Endothelial cell of umbilical vein (primary cell): ENCODE results near the gene TOMM7. TPM values are rescaled to one million over a fixed set of nuclear protein-coding genes. Genes with fewer than 3 reads are reported as not detected.

ENCODE experiments used
- BruUV-seq: library from RNA; stranded (reverse); fragments of 400-500 nt; replicated peaks from 2 replicates; lab custom pipeline; 2021; lab: Mats Ljungman, UMichigan
- CTCF ChIA-PET: fragments of 300-600, 350-600 bp; sonication (Branson Sonifier 250); formaldehyde crosslinking; loops from one replicate; lab custom pipeline; 2021; ENCODE audit warnings: antibody characterized with exemption, inconsistent platforms; lab: Charles Lee
- POLR2A ChIA-PET: fragments of 300-600, 350-600 bp; sonication (Branson Sonifier 250); formaldehyde crosslinking; loops from one replicate; lab custom pipeline; 2021; ENCODE audit warnings: antibody characterized with exemption, inconsistent platforms; lab: Charles Lee
- DNase-seq: peaks from one replicate; pipeline ENCODE4 v3.0.0-alpha.2; 2011; ENCODE audit warnings: low read depth, low spot score
- FAIRE-seq: peaks from 2 replicates; lab custom pipeline; 2011; peaks lifted over from hg19 to GRCh38; lab: Jason Lieb, UNC
- H2AFZ ChIP-seq: 2 replicates; pipeline ENCODE4 v1.6.0; 2012; ENCODE audit warnings: low read depth, low read length, control low read depth, inconsistent platforms
- H3K27ac ChIP-seq: 2 replicates; pipeline ENCODE4 v1.5.1; 2011; ENCODE audit warnings: low read depth, mild to moderate bottlenecking, control low read depth, low read length, moderate library complexity; ENCODE audit not compliant: insufficient read depth
- H3K27me3 ChIP-seq, 2 experiments: 2 replicates each; pipeline versions ENCODE4 v1.6.0 to v1.6.1; 2011; ENCODE audit warnings: low read length in 2 of 2, mixed read lengths in 1 of 2; ENCODE audit not compliant: control insufficient read depth in 2 of 2, insufficient read depth in 2 of 2
- H3K36me3 ChIP-seq, 2 experiments: 2 replicates in 1 of 2; 3 replicates in 1 of 2; pipeline ENCODE4 v1.5.1; 2011; ENCODE audit warnings: low read length in 2 of 2, mild to moderate bottlenecking in 1 of 2, moderate library complexity in 1 of 2; ENCODE audit not compliant: control insufficient read depth in 2 of 2, insufficient read depth in 2 of 2; ENCODE audit errors: extremely low read depth in 1 of 2
- H3K4me1 ChIP-seq: 3 replicates; pipeline ENCODE4 v1.5.1; 2011; ENCODE audit warnings: mild to moderate bottlenecking, low read length; ENCODE audit not compliant: control insufficient read depth, insufficient read depth; ENCODE audit errors: extremely low read depth
- H3K4me2 ChIP-seq: 2 replicates; pipeline ENCODE4 v1.6.1; 2011; ENCODE audit warnings: low read length, control low read depth, mixed read lengths; ENCODE audit not compliant: insufficient read depth
- H3K4me3 ChIP-seq, 3 experiments: fragments of 200-600 bp in 1 of 3; sonication (generic), shearing (Covaris generic) in 1 of 3; replicated peaks in 1 of 3; 2 replicates each; pipeline ENCODE4 v1.5.1; 2011 to 2016; ENCODE audit warnings: control low read depth in 3 of 3, low read length in 3 of 3, mild to moderate bottlenecking in 2 of 3, inconsistent platforms in 1 of 3, low read depth in 1 of 3, moderate library complexity in 1 of 3; ENCODE audit not compliant: insufficient read depth in 1 of 3
- H3K79me2 ChIP-seq: 2 replicates; pipeline ENCODE4 v1.6.0; 2012; ENCODE audit warnings: low read length, inconsistent platforms; ENCODE audit not compliant: control insufficient read depth, insufficient read depth
- H3K9ac ChIP-seq: replicated peaks from 2 replicates; pipeline ENCODE3; 2011; ENCODE audit warnings: low read length, control low read depth; ENCODE audit not compliant: insufficient read depth; ENCODE audit errors: extremely low read depth
- H3K9me1 ChIP-seq: replicated peaks from 3 replicates; pipeline ENCODE4 v1.6.0; 2011; ENCODE audit warnings: mild to moderate bottlenecking, low read length; ENCODE audit not compliant: control insufficient read depth, insufficient read depth; ENCODE audit errors: extremely low read depth
- H3K9me3 ChIP-seq: replicated peaks from 2 replicates; pipeline ENCODE4 v1.5.1; 2012; ENCODE audit warnings: low read length, inconsistent platforms; ENCODE audit not compliant: control insufficient read depth, insufficient read depth
- H4K20me1 ChIP-seq: replicated peaks from 2 replicates; pipeline ENCODE3; 2011; ENCODE audit warnings: mild to moderate bottlenecking, low read length; ENCODE audit not compliant: control insufficient read depth, insufficient read depth; ENCODE audit errors: extremely low read depth
- EZH2 ChIP-seq: IDR thresholded peaks from 2 replicates; pipeline ENCODE4 v1.6.1; 2012; ENCODE audit warnings: borderline replicate concordance, low read depth, mild to moderate bottlenecking, moderate library complexity, low read length, inconsistent platforms; ENCODE audit not compliant: severe bottlenecking
- FOS ChIP-seq: IDR thresholded peaks from 2 replicates; pipeline ENCODE4 v1.6.1; 2011; ENCODE audit warnings: mild to moderate bottlenecking, low read length, moderate library complexity, borderline replicate concordance; ENCODE audit not compliant: insufficient read depth
- GATA2 ChIP-seq: IDR thresholded peaks from 2 replicates; pipeline ENCODE4 v1.7.0; 2011; ENCODE audit warnings: low read depth, mild to moderate bottlenecking, moderate library complexity, mixed read lengths, low read length; ENCODE audit not compliant: insufficient read length, insufficient read depth
- MAX ChIP-seq: IDR thresholded peaks from 2 replicates; pipeline ENCODE4 v1.6.1; 2011; ENCODE audit not compliant: insufficient read depth, insufficient read length
- dilution Hi-C: fragments of 300-500 bp; cut with MboI; formaldehyde crosslinking; loops from one replicate; pipeline ENCODE4 v1.15.0; 2019; ENCODE audit warnings: low sequenced_read_pairs; ENCODE audit not compliant: extremely low pct_ligation_motif_present
- intact Hi-C: fragments of 100-400 bp; cut with micrococcal nuclease; formaldehyde crosslinking; loops from one replicate; pipeline ENCODE4 v1.10.0; 2022
- polyA plus RNA-seq, 4 experiments: library from polyadenylated mRNA; depleted of rRNA in 3 of 4; stranded (reverse) in 3 of 4; unstranded in 1 of 4; fragments of >200 nt; gene quantifications; 2 replicates each; pipeline versions ENCODE4 v1.2.1 to v1.2.3, GENCODE V29; 2011 to 2012; ENCODE audit warnings: missing spikeins in 1 of 4
- total RNA-seq: library from RNA; stranded (reverse); gene quantifications from 2 replicates; pipeline ENCODE4 v1.2.3, GENCODE V29; 2021
- TF ChIP-seq, protein P1 (sequence below), 2 donors: IDR thresholded peaks; 1 replicate in 1 of 2; 2 replicates in 1 of 2; pipeline ENCODE4 v1.5.1; 2011; ENCODE audit warnings: low read length in 2 of 2, mild to moderate bottlenecking in 2 of 2, moderate library complexity in 2 of 2, control low read depth in 1 of 2, inconsistent platforms in 1 of 2, low read depth in 1 of 2; ENCODE audit not compliant: insufficient read depth in 1 of 2; ENCODE audit errors: extremely low read depth in 1 of 2

The TOMM7 gene
- total and polyA plus RNA-seq, 2 donors (not counting 3 experiments of a cell fraction or from before 2014, with no cell fraction given) = 185 to 528 TPM

DNA sequence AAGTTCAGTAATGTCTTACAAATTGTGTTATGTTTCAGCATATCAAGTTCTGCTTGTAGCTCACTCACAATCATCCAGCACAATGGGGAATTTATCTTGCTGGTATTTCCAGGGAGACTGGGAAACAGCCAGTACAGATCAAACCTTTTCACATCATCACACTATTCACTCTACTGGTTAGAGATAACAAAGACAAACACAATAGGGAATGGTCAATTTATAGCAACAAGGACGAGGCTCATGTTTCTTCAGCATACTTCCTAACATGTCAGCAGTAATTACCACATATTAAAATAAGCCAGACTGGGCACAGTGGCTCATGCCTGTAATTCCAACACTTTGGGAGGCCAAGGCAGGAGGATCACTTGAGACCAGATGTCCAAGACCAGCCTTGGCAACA is 38.3 kb downstream of the TOMM7 start:
- H3K79me2 ChIP-seq = no peaks in the 10 kb centered on the region
- DNase-seq (no peak), FAIRE-seq (no peak)
- H3K9me1 ChIP-seq = no peaks in the 10 kb centered on the region
- CTCF ChIA-PET = interaction anchor here (1.1 to 6.9 kb wide), 7 partner anchors 18 to 302 kb away, joined by 3 to 266 read pairs (median 14); partner anchors contain the start of gene IL6
- no peak overlapping the region for H3K9ac ChIP-seq
- dilution Hi-C loops = no loop called here
- POLR2A ChIA-PET = no interaction called here
- no peaks in the 10 kb centered on the region for H3K4me1 ChIP-seq
- H3K27me3 ChIP-seq = no peaks in the 10 kb centered on the region
- intact Hi-C loops = no loop called here
- no peak for TF ChIP-seq GATA2
- no peak for TF ChIP-seq FOS
- TF ChIP-seq, protein P1, sequence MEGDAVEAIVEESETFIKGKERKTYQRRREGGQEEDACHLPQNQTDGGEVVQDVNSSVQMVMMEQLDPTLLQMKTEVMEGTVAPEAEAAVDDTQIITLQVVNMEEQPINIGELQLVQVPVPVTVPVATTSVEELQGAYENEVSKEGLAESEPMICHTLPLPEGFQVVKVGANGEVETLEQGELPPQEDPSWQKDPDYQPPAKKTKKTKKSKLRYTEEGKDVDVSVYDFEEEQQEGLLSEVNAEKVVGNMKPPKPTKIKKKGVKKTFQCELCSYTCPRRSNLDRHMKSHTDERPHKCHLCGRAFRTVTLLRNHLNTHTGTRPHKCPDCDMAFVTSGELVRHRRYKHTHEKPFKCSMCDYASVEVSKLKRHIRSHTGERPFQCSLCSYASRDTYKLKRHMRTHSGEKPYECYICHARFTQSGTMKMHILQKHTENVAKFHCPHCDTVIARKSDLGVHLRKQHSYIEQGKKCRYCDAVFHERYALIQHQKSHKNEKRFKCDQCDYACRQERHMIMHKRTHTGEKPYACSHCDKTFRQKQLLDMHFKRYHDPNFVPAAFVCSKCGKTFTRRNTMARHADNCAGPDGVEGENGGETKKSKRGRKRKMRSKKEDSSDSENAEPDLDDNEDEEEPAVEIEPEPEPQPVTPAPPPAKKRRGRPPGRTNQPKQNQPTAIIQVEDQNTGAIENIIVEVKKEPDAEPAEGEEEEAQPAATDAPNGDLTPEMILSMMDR (IDR thresholded peaks at IDR 0.05; ENCODE audit: extremely low read depth in 1 of 2, insufficient read depth in 1 of 2, low read depth in 1 of 2, low read length in 2 of 2) = no peak
- no peak for TF ChIP-seq MAX
- no peak for TF ChIP-seq EZH2
- H3K36me3 ChIP-seq = no peaks in the 10 kb centered on the region
- no peak overlapping the region for H2AFZ ChIP-seq
- no peak overlapping the region for H3K27ac ChIP-seq
- no peaks in the 10 kb centered on the region for H3K9me3 ChIP-seq
- BruUV-seq = no TSS peak
- no peak overlapping the region for H3K4me3 ChIP-seq
- H3K4me2 ChIP-seq = no peak overlapping the region
- H4K20me1 ChIP-seq = no peaks in the 10 kb centered on the region
